OCI-LY1 (cell line): ENCODE data around the gene TMEM235.

Source experiments
- CTCF ChIP-seq: fragments of 200-600 bp; sonication (generic), shearing (Covaris generic); IDR thresholded peaks from 2 replicates; pipeline ENCODE4 v1.5.1; 2017; ENCODE audit warnings: mild to moderate bottlenecking, antibody characterized with exemption, low read length, moderate library complexity, mixed read lengths
- EZH2 ChIP-seq: fragments of 200-600 bp; sonication (generic), shearing (Covaris generic); IDR thresholded peaks from 2 replicates; pipeline ENCODE4 v1.8.0; 2017; ENCODE audit warnings: borderline replicate concordance, mixed run types, mild to moderate bottlenecking, antibody characterized with exemption, low read length, moderate library complexity, mixed read lengths

GRCh38 chr17:78271419-78272170 lies 40.2 kb downstream of the TMEM235 start:
- TF ChIP-seq CTCF (no peak), EZH2 (no peak)
